Measurements from ENCODE around the gene CKM.
"Not testable (repeated sequence)": the region's sequence is repeated elsewhere in the genome, so short reads cannot be mapped to it uniquely, and the experiment has no call there.

CKM gene

GRCh38 chr19:45278087-45278486 lies 44.6 kb downstream of the CKM start:
- TF ChIP-seq CTCF (IDR thresholded peaks at IDR 0.05; ENCODE audit: insufficient read depth, low read depth, low read length, missing control alignments) = no peak
- no peak overlapping the region for H3K4me3 ChIP-seq (ENCODE audit: low read length)
- DNase-seq (ENCODE audit: low read depth) = no peak

GRCh38 chr19:45276284-45276687 lies 46.4 kb downstream of the CKM start:
- H3K4me3 ChIP-seq (ENCODE audit: low read length) = no peak overlapping the region
- DNase-seq (ENCODE audit: low read depth) = no peak
- no peak for TF ChIP-seq CTCF (IDR thresholded peaks at IDR 0.05; ENCODE audit: insufficient read depth, low read depth, low read length, missing control alignments)

DNA sequence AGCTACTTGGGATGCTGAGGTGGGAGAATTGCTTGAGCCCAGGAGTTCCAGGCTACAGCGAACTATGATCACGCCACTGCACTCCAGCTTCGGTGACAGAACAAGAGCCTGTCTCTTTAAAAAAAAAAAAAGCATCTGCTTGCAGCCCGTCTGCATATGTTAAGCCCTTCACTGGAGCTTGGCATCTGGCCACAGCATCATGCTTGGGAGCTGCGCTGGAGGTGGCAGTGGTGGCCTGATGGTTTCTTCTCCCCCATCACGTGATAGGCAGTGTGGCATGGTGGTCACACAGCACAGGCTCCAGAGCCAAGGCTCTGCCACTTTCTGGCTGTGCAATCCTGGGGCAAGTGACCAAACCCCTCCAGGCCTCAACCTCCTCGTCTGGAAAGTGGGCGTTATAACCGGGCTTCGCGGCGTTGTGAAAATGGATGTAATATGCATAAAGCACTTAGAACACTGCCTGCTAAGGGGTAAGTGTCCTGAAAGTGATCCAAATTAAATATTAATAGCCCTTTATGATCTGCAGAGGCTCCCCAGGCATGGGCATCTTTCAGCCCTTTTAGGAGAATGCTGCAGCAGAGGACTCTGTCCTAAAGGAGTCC lies 47.2 kb downstream of the CKM start:
- no peak for TF ChIP-seq CTCF (IDR thresholded peaks at IDR 0.05; ENCODE audit: insufficient read depth, low read depth, low read length, missing control alignments)
- DNase-seq (ENCODE audit: low read depth) = no peak
- no peak overlapping the region for H3K4me3 ChIP-seq (ENCODE audit: low read length)

GRCh38 chr19:45273521-45273855 lies 49.2 kb downstream of the CKM start:
- no peak for DNase-seq (ENCODE audit: low read depth)
- no peak overlapping the region for H3K4me3 ChIP-seq (ENCODE audit: low read length)

GRCh38 chr19:45271735-45272108 lies 51.0 kb downstream of the CKM start:
- H3K4me3 ChIP-seq (ENCODE audit: low read length) = no peak overlapping the region
- no peak for TF ChIP-seq CTCF (IDR thresholded peaks at IDR 0.05; ENCODE audit: insufficient read depth, low read depth, low read length, missing control alignments)
- no peak for DNase-seq (ENCODE audit: low read depth)

More at GRCh38 chr19:45273521-45273855, 49.2 kb downstream of the CKM start:
- TF ChIP-seq CTCF (IDR thresholded peaks at IDR 0.05; ENCODE audit: insufficient read depth, low read depth, low read length, missing control alignments) = no peak

DNA sequence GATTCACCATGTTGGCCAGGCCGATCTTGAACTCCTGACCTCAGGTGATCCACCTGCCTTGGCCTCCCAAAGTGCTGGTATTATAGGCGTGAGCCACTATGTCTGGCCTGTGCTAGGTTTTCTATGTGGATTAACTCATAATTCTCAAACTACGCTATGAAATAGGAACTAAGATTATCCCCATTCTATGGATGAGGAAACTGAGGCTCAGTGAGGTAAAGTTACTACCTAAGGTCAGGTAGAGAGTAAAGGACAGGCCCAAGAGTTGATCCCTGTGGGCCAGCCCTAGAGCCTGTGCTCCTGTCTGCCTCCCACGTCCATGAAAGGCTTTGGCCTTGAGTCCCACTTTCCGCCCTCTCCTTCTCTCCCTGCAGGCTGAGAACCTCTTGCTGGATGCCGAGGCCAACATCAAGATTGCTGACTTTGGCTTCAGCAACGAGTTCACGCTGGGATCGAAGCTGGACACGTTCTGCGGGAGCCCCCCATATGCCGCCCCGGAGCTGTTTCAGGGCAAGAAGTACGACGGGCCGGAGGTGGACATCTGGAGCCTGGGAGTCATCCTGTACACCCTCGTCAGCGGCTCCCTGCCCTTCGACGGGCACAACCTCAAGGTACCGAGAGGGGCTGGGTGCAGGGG lies 51.5 kb downstream of the CKM start:
- TF ChIP-seq CTCF (IDR thresholded peaks at IDR 0.05; ENCODE audit: insufficient read depth, low read depth, low read length, missing control alignments) = no peak
- no peak overlapping the region for H3K4me3 ChIP-seq (ENCODE audit: low read length)
- DNase-seq (ENCODE audit: low read depth) = no peak

GRCh38 chr19:45269939-45270338 lies 52.7 kb downstream of the CKM start:
- not testable (repeated sequence) for DNase-seq (ENCODE audit: low read depth); H3K4me3 ChIP-seq (ENCODE audit: low read length)

All from epithelial cell of esophagus (primary cell).